G401 (cell line): Measurements from ENCODE around the gene CNNM3. TPM values are rescaled to one million over a fixed set of nuclear protein-coding genes. Genes with fewer than 3 reads are reported as not detected.

ENCODE experiments used
- DNase-seq: peaks from one replicate; pipeline ENCODE4 v3.0.0-alpha.2; 2015; ENCODE audit warnings: low spot score
- in situ Hi-C: cut with HindIII; loops from 2 replicates; pipeline ENCODE4 v1.10.0; 2016; ENCODE audit warnings: low sequenced_read_pairs, mixed read lengths
- total RNA-seq: library from RNA; depleted of rRNA; stranded (reverse); fragments of >200 nt; shearing (Covaris generic); gene quantifications from 2 replicates; pipeline ENCODE4 v1.2.3, GENCODE V29; 2014

CNNM3 gene
- total RNA-seq, 1 experiment from 2014 or later = 15.9 TPM

DNA sequence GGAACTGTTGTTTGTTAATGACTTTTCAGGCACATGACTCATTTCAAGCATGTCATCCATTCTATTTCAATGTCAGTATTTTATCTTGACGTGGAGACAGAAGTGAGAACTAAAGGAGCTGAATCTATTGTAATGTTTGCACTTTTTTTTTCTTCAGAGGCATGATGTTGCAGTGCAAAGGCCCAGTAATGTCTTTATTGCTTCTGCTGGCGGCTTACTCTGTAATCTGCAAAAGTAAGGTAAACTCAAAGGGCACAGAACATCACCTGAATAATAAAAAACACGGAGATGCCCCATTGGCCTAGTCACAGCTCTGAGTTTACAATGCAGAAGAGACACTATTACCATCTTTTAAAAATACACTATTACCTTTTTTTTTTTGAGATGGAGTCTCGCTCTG lies 2.4 kb upstream of the CNNM3 start:
- in situ Hi-C loops = no loop called here
- DNase-seq = no peak

DNA sequence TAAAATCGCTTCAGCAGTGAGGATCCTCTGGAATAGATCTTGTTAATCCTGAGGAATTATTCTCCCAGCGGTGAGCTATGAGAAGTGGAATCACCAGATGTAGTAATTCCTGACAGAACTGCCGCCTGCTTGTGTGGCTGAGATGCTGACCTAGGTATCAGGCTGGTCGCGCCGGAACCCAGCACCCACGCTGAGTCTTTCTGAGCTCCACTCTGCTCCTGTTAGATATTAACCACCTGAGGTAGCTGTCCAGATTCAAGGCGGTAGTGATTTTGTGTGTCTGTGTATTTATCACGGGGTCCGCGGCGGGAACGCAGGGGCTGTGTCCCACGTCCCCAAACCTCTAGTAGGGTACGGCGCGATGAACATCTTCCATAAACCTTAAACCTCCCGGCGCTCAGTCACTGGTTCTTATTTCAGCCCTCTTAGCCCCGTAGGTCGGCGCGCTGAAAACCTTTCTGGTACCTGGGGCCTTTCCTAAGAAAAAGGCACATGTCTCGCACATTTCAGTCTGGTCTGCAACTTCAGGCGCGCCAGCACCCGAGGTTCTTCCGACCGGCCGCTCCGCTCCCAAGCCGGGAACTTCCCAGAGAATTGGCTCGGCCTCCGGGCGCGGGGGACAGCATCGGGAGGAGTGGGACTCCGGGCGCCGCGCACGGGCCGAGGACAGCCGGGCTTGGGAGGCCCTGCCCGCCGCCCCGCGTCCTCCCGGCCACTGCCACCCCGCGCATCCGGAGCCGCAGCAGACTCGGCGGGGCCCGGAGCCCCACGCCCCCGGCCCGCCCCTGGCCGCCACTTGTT lies 542 bp upstream of the CNNM3 start:
- in situ Hi-C loops = no loop called here
- peak; percentile 68 for DNase-seq

DNA sequence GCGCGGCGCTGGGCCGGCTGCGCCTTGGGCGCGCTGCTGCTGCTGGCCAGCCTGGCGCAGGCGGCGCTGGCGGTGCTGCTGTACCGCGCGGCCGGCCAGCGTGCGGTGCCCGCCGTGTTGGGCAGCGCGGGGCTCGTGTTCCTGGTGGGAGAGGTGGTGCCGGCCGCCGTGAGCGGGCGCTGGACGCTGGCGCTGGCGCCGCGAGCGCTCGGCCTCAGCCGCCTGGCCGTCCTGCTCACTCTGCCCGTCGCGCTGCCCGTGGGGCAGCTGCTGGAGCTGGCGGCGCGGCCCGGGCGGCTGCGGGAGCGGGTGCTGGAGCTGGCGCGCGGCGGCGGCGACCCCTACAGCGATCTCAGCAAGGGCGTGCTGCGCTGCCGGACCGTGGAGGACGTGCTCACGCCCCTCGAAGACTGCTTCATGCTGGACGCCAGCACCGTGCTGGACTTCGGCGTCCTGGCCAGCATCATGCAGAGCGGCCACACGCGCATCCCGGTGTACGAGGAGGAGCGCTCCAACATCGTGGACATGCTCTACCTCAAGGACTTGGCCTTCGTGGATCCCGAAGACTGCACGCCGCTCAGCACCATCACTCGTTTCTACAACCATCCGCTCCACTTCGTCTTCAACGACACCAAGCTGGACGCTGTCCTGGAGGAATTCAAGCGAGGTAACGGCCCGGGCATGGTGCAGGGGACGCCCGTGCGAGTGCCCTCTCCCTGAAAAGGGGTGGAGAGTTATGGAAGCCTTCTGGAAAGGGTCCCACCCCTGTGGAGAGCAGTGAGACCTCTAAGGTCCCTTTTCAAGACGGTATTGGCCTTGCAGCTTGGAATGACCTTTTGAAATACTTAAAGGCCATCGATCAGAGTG lies 1.0 kb downstream of the CNNM3 start:
- in situ Hi-C loops = no loop called here

DNA sequence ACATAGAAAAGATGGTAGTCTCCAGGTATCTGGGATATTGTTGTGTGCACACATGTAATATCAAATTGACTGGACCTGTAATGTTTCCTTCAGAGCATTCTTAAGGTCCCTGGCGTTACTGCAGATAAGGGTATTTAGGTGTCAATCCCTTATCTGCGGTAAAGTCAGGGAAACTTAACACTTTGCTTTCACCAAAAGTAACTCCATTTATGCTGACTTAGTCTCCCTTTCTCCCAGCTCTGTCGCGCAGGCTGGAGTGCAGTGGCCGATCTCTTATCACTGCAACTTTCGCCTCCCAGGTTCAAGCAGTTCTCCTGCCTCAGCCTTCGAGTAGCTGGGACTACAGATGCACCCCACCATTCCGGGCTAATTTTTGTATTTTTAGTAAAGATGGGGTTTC lies 1.8 kb downstream of the CNNM3 start:
- in situ Hi-C loops = no loop called here
- no peak for DNase-seq

More for the DNA sequence above, 1.0 kb downstream of the CNNM3 start:
- DNase-seq = peak; percentile 38

DNA sequence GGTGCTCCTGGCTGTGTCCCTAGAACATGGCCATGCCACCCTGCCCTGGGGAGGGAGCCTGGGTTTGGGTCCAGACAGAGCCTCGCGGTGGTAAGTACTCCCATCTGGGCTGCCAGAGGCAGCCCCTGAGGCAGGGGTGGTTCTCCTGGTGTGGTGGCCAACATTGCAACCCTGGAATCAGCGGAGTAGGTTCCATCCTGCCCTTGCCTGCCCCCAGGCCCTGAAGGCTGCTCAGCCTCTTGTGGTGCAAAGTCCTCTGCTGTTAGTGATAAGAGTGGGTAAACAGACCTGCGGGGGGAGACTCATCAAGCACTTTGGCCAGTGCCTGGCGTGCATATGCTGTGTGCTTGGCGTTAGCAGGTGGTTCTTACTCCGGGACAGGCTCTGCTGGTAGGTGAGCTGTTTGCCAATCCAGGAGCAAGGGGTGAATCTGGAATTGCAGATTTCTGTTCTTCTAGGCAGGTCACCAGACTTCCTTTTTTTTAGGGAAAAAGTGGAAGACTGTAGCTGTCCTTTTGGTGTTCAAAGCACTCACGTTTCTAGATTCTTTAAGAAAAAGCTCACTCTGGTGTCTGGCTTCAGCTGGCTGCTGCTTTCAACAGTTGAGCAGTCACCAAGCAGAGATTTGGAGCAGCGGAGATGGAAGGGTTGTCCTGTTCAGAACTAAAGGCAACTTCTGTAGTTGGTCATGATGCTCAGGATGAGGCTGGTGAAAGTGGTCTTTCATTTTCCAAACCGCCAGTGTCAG lies 3.2 kb downstream of the CNNM3 start:
- peak; percentile 91 for DNase-seq
- in situ Hi-C loops = no loop called here

DNA sequence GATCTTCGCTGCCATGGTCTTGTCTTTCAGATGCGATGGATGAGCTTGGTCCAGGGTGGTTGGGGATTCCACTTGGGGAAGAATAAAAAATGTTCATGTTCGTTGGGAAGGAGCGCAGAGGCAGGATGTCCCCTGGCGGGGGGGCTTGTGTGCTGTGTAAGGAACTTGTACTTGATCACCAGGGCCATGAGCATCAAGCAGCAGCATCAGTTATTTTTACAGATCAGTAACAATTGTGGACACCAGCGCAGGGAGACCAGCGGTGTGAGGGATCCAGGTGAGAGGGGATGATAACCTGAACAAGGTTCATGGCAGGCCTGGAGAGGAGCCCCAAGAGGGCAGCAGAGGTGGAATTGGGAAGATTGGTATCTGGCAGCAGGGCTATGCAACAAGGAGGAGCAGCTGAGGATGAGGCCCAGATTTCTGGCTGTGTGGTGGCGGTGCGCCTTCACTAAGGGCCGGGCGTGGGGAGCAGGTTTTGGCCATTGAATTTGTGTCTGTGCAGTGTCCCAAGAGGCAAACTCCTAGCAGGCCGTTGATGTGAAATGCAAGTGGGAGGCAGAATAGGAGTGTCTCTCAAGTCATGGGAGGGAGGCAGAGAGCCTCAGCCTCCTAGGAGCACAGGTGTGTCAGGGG lies 3.9 kb downstream of the CNNM3 start:
- DNase-seq = no peak
- in situ Hi-C loops = no loop called here

DNA sequence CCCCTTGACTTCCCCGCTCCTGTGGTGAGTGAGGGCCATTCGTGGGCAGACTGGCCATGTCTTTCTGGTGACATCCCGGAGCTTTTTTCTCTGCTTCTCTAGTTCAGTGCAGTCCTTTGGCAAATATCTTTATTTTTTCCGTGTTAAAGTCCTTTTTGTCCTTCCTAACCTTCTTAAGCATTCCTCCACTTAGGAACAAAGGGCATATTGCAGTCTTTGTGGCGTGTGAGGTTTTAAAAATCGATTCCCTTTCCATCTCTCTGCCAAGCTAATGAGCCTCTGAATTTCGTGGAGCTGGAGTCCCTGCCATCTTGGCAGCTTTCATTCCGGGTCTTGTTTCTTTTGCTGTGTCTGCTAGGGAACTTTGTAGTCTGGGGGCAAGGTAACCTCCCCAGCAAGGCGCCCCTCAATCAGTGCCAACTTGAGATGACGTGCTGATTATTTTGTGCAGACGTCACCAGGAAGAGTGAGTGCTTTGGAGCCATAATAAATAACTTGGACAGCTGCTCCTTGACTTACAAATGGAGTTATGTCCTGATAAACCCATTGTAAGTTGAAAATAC lies 5.1 kb downstream of the CNNM3 start:
- in situ Hi-C loops = no loop called here
- no peak for DNase-seq

DNA sequence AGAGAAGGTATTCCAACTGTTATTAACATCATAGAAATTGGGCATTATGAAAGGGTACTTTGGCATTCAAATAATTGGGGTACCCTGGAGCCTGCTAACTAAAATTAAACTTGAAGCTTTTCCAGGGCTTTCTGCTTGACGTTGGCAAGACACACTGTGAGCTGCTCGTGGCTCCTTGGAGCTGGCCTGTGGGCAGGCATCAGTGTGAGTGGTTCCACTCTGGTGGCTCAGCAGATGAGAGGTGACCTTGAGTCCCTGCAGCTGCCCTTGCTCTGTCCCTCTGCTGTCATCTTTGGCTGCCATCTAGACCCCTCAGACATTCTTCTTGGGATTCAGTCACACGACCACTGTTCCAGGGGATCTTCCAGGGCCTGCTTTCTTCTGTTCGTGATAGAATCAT lies 6.7 kb downstream of the CNNM3 start:
- DNase-seq = no peak
- in situ Hi-C loops = no loop called here

DNA sequence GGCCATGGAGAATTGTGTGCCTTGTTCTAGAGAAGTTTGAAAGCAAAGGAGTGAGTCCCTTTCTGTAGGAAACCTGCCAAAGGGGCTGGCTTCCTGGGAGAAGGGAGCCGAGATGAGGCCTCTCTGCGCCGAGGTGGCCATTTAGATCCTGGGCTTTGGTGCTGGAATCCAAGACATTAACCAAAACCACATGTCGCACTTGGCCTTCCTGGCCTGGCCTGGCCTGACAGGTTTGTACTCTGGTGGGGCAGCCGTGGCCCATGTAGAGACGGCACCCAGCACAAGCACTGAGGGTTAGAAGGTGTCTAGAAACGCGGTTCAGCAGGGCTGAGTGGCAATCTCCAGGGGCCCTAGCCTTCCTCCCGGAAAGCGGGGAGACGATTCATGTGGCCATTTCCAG lies 7.1 kb downstream of the CNNM3 start:
- in situ Hi-C loops = no loop called here
- no peak for DNase-seq

DNA sequence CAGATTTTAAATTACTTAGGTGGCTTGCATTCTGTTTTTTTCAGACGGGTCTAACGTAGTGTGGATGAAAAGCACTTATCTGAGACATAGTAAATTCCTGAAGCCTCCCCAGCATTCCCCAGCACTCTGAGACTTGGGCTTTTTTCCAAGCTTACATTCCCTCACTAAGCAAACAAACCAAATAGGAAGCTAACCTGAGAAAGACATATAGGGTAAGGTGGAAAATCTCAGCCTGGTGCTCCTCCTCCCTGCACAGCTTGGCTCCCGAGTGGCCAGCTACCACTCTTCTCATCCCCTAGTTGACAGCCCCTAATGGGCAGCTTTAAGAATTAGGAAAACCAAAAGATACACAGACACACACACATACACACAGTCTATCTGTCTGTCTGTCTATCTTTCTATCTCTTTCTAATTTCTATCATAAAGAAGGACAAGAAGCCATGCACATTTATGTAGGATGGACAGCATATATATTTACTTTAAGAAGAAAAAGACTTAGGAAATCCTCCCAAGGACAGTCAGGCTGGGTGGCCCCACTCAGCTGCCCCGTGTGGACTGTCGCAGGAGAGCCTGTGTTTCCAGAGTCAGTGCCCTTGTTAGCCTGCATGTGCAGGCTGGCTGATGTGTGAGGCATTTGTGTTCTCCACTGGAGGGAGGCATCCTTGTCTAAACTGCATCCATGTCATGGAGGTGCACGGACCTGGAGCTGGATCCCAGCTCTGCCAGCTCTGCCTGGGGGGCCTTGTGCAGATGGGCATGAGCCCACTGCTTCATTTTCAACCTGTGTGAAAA lies 8.2 kb downstream of the CNNM3 start:
- in situ Hi-C loops = no loop called here

DNA sequence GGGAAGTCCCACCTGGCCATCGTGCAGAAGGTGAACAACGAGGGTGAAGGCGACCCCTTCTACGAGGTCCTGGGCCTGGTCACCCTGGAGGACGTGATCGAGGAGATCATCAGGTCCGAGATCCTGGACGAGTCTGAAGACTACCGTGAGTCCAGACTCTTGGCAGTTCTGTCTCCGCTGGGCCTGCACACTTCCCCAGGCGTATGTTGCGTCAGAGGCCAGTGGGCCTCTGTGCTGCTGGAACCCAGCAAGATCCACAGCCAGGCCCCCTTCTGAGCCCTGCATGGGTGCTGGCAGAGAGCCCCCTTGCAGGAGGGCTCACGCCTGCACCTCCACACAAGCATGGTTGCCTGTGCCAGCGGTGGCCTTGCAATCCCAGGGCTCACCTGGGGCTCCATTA lies 9.0 kb downstream of the CNNM3 start:
- DNase-seq = no peak
- in situ Hi-C loops = no loop called here

More for the DNA sequence above, 8.2 kb downstream of the CNNM3 start:
- DNase-seq = no peak

DNA sequence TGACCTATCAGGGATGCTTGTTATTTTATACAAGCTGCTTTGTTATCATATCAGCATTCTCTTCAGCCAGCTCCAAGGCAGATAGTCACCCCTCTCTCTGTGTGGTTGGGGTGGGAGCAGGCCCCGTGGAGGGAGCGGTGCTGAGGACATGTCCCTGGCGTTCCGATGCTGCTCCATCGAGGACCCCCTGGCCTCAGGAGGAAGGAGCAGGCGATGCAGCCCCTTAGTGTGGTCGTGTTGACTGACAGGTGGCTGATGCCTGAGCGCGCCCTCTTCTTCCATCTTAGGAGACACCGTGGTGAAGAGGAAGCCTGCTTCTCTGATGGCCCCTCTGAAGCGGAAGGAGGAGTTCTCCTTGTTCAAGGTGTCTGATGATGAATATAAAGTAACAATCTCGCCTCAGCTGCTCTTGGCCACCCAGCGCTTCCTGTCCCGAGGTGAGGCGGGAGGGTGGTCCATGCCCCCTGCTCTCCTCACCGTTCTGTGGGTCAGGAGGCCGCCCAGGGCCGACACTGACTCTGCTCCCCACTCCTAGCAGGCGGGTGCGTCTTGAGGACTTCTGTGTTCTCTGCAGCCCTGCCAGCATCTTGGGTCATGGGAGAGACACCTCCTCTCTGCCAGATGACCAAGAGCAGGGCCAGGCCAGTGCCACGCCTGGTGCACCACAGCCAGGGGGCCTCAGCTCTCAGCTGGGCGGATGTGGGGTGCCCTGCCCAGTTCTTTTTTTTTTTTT lies 10.6 kb downstream of the CNNM3 start:
- no peak for DNase-seq
- in situ Hi-C loops = no loop called here

DNA sequence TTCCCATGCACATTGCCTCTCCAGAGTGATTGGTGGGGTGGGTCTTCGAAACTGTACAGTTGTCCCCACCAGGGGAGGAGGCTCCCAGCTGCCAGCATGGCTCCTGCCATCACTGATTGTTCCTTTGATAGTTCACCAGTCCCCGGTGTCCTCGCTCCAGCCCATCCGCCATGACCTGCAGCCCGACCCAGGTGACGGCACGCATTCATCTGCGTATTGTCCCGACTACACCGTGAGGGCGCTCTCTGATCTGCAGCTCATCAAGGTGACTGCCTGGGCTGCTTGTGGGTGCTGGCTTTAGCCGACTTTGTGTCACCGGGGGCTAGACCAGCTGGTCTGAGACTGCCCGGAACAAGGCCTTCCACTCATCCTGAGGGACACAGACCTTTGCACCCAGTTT lies 12.4 kb downstream of the CNNM3 start:
- no peak for DNase-seq
- in situ Hi-C loops = no loop called here

DNA sequence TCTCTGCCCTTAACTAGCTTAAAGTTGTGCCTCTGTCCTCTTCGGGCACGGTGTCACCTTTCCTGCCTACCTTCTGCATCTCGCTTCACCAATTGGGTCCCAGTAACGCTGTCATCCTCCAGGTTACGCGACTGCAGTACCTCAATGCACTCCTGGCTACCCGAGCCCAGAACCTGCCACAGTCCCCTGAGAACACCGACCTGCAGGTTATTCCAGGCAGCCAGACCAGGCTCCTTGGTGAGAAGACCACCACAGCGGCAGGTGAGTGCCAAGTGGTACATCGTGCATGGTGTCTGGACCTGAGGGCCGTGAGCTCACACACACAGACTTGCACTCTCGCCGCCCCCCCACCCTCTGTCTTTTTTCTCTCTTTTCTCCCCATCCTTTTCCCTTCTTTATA lies 12.8 kb downstream of the CNNM3 start:
- DNase-seq = no peak
- in situ Hi-C loops = no loop called here

DNA sequence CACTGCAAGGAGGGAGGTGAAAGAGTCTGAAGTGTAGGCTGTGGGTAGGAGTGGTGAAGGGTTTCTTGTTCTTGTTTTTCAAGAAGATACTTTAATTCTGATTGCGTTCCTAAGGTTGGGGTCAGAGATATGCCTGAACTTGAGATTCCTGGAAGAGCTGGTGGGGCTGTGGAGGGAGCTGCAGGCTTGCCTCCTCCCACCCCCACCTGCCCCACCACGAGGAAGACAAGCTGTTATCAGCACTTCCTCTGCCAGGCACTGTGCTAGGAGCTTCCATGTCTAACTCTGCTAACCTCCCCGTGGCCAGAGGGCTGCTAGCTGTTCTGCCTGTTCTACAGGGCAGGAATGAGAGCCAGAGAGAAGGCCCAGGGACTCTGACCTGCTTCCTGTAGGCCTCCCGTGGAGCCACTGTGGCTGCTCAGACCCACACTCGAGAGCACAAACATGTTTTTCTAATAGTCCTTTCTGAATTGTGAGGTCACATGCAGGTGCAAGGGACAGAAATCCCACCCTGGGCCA lies 14.0 kb downstream of the CNNM3 start:
- peak; percentile 54 for DNase-seq
- in situ Hi-C loops = no loop called here

DNA sequence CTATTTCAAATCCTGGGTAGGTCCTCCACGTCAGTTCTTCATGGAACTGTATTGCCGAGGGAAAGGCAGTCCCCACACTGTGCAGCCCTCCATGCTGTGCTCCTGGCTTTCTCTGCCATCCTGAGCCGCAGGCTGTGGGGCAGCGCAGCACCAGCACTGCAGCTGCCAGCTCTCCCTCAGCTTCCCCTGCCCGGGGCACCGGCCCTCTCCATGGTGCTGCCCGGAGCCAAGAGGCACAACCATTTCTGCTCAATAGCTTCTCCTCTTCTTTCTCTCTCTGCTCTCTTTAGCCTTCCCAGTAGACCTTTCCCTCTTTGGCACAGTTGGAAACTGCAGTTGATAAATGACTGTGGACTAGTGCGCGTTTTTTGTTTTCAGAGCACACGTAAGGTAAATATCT lies 15.6 kb downstream of the CNNM3 start:
- in situ Hi-C loops = no loop called here
- DNase-seq = peak; percentile 39

DNA sequence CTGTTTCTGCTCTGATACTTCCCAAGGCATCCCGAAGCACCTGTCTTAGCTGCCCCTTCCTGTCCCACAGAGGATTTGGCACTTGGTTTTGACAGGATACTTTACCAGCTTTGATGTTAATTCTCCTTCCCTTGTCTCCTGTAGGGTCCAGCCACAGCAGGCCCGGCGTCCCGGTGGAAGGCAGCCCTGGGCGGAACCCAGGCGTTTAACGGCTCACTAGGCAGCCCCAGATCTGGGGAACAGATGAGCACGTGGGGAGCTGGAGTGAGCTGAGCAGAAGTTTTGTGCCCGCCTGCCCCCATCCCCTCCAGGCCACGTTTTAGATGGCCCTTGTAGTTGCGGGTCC lies 16.3 kb downstream of the CNNM3 start:
- in situ Hi-C loops = no loop called here
- peak; percentile 47 for DNase-seq
